MM.1S (cell line): Measurements from ENCODE around the gene IL18BP.

ENCODE experiments used
- CTCF ChIP-seq: fragments of 300-600 bp; sonication (generic); IDR thresholded peaks from 2 replicates; pipeline ENCODE4 v1.5.1; 2016; ENCODE audit warnings: antibody characterized with exemption, low read length, mixed read lengths
- EZH2phosphoT487 ChIP-seq: fragments of 300-600 bp; sonication (generic); IDR thresholded peaks from 2 replicates; pipeline ENCODE4 v1.6.1; 2018; ENCODE audit warnings: antibody characterized with exemption, low read length

GRCh38 chr11:71999362-71999761, 653 bp downstream of the IL18BP start:
- TF ChIP-seq EZH2phosphoT487 (no peak), CTCF (no peak)
